HG02943 (cell line): ENCODE results near the gene CAMSAP1.

Source experiments
- ATAC-seq: cut with Tn5 transposase; IDR thresholded peaks from one replicate; pipeline ENCODE4 v1.9.1; 2021; ENCODE audit warnings: mild to moderate bottlenecking, low read depth, moderate library complexity; ENCODE audit not compliant: unreplicated experiment

CAMSAP1 gene

DNA sequence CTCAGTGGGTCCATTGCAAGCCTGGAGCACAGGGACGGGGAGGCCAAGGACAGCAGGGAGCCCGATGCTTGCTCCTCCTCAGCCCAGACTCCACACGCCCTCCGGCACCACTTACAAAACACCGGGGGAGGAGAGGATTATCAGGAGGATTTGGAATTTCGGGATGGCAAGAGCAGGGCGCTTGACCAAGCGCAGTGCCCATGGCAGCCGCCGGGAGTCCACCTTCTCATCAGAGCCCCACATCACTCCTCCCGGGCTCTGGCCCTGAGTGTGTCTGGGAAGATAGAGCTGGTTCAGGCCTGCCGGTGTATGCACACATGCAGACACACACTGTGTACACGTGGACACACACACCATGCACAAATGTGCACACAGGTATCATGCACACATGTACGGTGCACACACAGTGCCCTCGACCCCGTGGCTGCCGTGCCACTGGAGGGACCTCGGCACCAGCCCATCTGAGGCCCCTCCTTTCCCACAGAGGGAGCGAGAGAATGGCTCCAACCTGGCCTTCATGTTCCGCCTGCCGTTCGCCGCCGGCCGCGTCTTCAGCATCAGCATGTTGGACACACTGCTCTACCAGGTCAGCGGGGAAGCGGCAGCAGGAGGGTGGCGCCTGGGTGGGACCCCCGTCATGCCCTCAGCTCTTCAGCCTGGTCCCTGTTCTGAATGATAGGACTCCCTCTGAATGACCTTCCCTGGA is 123.7 kb downstream of the CAMSAP1 start:
- ATAC-seq, result no peak

DNA sequence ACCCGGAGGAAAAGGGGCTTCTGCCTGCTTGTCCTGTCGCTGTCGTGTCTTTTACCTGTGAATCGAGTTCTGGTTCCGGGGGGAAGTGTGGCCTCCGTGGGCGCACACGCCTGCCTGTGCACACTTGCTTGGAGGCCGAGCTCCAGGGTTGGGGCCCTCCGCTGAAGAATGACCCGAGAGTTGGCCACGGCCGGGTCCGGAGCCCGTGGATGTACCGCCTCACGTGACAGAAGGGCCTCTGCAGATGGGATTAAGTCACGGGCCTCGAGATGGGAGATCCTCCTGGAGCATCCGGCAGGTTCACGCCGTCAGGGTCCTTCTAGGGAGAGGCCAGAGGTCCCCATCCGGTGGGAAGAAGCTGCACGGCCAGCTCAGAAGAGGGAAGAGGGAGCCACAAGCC is 124.4 kb downstream of the CAMSAP1 start:
- no peak for ATAC-seq

DNA sequence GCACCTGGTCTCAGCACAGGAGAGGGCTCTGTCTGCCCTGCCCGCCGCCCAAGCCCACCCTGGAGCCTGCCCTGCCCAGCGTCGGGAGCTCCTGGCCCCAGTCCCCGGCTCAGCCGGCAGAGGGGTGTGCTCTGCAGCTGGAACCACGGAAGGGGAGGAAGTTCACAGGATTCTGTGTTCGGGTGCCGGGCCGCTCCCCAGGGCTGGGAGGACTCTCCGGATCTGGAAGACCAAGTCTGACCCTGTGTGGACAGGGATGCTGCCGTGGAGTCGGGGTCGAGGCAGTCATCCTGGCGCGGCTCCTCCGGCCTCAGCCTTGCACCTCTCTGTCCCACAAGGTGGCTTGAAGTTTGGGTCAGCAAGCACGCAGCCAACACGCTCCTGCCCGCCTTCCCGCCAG is 126.7 kb downstream of the CAMSAP1 start:
- ATAC-seq, result no peak

DNA sequence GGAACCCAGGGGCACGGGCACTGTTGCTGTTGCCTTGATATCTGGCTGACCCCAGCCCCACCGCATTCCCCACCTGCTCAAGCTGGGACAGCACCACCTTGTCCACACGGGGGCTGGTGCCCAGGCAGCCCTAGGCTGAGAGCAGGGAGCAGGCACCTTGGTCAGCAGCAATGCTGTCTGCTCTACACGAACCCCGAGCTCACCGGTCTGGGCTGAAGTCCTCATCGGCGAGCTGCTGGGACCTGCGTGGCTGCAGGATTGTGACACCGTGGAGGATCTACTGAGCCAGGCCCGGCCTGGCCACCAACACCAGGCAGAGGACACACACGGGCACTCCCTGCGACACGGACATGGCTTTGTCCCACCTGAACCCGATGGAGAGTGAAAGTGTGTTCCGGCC is 127.3 kb downstream of the CAMSAP1 start:
- ATAC-seq, result no peak

DNA sequence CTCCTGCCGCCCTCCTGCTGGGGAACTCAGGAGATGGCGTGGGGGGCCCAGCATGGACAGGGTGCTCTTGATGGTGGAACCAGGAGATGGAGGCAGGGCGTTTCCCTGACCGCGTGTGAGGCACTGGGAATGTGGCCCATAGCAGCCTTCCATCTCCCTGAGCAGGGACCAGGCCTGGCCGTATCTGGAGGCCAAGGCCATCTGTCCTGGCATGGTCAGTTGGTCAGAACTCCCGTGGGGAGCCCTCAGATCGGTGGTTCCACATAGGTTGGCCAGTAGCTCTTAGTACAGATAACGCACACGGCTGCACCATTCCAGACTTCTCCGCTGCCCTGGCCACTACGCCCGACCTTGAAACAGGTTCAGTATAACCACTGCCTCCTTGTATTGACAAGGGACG is 127.8 kb downstream of the CAMSAP1 start:
- ATAC-seq, result no peak

DNA sequence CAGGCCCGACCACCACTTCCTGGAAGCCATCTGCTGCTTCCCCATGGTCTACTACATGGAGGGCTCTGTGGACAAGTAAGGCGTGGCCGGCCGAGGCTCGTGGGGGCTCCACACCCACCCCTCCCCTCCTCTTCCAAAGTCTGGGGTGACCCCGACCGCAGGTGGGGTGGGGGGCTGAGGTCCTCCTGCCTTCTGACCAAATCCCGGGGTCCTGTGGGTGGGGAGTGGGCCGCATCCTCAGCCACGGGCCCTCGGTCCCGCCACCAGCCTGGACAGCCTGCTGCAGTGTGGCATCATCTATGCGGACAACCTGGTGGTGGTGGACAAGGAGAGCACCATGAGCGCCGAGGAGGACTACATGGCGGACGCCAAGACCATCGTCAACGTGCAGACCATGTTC is 128.9 kb downstream of the CAMSAP1 start:
- no peak for ATAC-seq

DNA sequence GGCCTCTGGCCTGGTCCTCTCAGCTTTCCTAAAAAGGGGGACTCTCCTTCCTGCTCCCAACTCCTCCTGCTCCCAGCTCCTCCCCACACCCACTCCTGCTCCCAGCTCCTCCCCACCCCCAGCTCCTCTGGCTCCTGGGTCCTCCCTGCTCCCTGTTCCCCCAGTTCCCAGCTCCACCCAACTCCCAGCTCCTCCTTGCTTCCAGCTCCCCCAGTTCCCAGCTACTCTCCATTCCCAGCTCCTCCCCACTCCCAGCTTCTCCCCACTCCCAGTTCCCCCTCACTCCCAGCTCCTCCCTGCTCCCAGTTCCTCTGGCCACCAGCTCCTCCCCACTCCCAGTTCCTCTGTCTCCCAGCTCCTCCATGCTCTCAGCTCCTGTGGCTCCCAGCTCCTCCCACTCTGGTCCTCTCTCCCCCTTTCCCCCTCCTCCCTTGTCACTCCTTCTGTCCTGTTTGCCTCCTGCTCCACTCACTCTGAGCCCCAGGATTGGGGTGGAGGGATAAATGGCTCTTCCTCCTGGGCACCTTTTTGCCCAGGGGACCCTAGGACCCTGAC is 129.6 kb downstream of the CAMSAP1 start:
- ATAC-seq, result no peak

DNA sequence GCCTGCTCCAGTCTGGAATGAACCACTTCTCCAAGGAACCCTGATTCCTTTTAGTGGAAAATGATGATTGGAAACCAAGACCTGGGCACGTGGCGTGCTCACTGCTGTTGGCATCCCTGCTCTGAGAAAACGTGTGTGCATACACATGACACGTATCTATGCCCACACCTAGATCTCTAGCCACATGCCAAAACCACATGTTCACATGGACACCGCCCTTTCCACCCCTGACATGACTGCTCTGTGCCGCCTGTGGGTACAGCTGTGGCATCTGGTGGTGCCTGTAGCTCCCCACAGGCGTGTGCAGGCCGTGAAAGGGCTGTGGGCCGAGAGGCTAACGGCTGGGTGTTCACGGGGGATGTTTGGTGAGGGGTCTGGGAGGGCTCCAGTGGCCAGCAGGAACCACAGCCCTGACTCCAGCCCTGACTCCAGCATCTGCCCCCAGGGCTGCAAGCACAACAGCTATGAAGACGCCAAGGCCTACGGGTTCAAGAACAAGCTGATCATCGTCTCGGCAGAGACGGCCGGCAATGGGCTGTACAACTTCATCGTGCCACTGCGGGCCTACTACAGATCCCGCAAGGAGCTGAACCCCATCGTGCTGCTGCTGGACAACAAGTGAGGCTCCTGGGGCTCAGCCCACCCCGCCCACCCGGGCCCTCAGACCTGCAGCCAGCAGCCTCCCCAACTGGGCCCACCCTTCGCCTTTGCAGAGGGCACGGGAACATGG is 130.3 kb downstream of the CAMSAP1 start:
- ATAC-seq, result no peak

DNA sequence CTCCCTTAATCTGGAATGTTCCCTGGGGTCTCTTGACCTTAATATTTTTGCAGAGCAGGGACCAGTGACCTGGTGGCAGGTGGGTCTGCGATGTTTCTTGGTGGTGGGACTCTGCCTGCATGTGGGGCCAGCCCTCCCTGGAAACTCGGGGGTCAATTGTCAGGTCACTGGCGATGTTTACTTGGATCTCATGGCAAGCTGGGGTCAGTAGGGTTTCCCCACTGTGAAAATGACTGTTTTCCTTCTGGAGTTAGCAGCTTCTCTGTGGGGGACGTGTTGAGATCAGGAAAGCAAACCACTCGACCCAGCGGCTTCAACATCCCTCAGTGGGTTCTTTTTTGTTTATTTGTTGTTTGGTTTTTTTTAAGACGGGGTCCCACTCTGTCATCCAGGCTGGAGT is 131.4 kb downstream of the CAMSAP1 start:
- no peak for ATAC-seq

DNA sequence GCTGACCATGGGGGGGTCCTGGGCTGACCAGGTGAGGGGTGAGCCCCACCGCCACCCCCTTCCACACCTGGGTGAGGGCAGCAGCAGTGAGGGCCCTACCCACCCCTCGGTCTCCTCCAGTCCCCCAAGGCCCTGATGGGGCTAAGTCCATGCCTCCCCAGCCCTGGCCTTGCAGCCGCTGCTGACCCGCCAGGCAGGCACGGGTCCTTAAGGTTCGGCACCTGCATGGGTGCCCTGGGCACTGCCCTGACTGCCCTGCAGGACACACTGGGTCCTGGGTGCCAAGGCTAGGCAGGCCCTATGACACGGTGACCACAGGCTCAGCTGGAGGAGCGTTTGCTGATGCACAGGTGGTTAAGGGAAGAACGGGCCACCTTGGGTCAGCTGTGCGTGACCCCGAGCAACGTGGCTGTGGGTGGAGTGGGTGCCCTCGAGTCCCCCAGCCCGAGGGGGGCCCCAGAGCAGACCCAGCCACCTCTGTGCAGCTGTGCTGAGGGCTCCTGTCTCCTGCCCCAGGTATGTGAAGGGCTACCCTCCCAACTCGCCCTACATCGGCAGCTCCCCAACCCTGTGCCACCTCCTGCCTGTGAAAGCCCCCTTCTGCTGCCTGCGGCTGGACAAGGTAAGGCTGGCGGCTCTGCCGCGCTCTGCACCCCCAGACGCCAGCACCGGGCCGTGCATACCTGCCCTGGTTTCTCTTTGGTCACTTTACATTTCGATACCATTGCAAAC is 132.4 kb downstream of the CAMSAP1 start:
- ATAC-seq, result no peak

DNA sequence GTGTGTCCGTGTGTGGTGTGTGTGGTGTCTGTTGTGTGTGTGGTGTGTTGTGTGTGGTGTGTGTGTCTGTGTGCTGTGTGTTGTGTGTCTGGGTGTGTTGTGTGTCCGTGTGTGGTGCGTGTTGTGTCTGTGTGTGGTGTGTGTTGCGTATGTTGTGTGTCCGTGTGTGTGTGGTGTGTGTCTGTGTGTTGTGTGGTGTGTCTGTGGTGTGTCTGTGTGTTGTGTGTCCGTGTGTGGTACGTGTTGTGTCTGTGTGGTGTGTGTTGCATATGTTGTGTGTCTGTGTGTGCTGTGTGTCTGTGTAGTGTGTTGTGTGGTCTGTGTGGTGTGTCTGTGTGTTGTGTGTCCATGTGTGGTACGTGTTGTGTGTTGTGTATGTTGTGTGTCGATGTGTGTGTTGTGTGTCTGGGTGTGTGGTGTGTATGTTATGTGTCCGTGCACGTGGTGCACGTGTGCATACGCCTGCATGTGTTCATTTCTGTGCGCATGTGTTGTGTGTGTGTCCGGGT is 133.1 kb downstream of the CAMSAP1 start:
- ATAC-seq, result no peak

DNA sequence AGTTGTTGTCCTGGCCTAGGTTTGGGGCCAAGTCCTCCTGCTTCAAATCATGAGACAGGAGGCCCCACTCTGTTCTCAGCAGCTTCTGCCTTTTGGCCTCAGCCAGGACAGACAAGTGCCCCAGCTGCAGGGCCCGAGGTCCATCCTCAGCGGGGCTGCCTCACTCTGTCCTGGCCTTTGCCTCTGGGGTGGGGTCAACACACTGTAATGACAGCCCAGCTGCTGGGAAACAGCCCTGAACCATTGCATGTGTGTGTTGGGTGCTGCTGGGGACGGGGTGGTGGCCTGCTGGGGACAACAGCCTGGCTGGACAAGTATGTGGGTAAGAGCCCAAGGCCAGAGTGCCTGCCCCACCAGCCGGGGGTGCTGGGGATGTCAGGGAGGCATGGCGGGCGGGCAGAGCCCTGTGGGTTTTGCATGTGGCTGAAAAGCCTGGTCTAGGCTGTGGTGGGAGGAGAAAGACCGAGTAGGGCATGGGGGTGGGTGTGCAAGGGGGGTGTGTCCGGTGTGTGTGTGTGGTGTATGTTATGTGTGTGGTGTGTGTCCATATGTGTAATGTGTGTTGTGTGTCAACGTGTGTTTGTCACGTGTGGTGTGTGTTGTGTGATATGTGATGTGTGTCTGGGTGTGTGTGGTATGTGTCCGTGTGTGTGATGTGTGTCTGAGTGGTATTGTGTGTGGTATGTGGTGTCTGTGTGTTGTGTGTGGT is 133.7 kb downstream of the CAMSAP1 start:
- ATAC-seq, result no peak

DNA sequence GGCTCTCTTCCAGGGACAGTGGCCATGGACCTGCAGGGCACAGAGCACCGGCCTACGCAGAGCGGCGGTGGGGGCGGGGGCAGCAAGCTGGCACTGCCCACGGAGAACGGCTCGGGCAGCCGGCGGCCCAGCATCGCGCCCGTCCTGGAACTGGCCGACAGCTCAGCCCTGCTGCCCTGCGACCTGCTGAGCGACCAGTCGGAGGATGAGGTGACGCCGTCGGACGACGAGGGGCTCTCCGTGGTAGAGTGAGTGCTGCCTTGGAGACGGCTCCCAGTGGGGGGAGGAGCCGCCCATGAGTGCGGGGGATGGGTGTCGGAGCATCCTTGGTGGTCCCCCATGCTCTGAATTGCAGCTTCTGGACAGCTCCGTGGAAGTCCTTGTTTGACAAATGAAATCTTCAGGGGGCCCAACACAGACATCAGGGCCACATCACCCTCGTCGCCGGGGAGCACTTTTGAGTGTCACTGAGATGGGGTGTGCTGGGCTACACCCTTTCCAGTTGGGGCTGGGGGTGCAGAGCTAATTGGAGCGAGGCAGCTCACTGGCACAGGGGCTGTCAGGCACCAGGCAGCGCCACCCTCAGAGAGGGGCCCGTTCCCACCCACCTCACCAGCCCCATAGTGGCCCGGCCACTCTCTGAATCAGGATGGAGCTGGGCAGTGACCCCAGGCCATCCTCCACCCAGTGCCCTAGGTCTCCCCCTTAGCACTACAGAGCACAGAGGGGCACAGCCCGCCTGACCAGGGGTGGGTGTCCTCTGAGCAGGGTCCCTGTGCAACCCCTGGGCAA is 134.4 kb downstream of the CAMSAP1 start:
- ATAC-seq, result no peak

DNA sequence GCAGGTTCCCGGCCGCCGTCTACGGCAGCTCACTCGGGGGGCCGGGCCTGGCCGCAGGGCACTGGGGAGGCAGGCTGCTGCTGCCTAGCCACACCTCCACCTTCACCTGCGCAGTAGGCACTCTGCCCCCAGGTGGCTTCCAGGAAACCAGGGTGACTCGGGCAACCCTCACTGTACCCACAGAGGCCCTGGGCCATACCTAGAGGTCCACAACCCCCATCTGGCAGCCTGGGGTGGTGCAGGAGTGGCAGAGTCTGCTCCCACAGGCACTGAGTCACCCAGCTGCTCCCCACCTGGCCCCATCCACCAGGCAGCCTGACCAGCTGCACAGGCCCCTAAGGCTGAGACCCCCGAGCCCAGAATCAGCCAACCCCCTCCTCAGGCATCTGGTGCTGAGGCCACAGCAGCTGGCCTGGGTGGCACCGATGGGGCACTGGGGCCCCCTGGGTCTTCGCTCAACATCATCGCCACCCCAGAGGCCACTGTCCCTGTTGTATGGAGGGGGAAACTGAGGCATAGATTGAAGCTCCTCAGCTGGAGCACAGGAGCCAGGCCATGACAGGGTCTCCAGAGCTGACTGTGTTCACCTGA is 135.2 kb downstream of the CAMSAP1 start:
- no peak for ATAC-seq

DNA sequence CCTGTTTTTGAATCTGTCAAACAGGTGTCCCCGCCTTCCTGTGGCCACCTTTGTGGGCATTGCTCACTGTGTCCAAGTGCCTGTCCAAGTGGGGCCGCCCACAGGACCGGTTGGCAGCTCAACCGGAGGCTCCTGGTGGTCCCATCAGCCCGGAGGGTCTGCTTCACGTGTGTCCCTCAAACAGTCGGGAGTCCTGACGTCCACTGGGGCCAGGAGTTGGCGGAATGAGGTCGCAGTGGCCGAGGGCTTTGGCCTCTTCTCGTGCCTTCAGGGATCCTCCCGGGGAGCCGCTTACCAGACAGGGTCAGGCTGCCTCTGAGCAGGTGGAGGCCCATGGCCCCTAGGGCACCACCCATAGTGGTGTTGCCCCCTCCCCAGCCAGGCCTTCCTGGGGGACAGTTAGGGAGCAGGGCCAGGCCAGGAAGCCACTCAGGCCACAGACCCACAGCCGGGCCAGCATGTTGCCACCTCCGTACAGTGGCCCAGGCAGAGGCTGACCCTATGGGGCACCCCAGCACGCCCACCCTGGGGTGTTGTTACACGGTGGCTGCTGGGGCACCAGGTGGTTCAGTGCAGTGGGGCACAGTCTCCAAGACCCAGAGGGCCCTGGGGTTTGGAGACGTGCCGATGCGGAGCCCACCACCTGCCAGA is 135.8 kb downstream of the CAMSAP1 start:
- ATAC-seq, result no peak

DNA sequence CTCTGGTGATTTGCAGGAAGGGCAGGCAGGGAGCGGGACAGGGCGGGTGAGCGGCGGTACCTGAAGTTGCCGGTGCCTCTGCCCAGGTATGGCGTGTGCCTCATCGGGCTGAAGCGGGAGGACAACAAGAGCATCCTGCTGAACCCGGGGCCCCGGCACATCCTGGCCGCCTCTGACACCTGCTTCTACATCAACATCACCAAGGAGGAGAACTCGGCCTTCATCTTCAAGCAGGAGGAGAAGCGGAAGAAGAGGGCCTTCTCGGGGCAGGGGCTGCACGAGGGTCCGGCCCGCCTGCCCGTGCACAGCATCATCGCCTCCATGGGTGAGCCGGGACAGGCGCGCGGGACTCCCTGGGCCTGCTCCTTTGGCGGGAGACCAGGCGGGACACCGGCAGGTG is 136.6 kb downstream of the CAMSAP1 start:
- ATAC-seq, result no peak

DNA sequence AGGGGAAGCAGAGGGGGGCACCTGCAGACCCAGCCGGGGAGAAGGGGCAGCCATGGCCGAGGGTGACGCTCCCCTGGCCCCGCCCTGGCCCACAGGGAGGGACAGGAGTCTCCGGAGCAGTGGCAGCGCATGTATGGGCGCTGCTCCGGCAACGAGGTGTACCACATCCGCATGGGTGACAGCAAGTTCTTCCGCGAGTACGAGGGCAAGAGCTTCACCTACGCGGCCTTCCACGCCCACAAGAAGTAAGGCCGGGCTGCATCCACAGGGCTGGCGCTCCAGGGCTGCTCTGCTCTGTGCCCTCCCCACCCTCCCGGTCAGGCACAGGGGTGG is 137.2 kb downstream of the CAMSAP1 start:
- ATAC-seq, result no peak

DNA sequence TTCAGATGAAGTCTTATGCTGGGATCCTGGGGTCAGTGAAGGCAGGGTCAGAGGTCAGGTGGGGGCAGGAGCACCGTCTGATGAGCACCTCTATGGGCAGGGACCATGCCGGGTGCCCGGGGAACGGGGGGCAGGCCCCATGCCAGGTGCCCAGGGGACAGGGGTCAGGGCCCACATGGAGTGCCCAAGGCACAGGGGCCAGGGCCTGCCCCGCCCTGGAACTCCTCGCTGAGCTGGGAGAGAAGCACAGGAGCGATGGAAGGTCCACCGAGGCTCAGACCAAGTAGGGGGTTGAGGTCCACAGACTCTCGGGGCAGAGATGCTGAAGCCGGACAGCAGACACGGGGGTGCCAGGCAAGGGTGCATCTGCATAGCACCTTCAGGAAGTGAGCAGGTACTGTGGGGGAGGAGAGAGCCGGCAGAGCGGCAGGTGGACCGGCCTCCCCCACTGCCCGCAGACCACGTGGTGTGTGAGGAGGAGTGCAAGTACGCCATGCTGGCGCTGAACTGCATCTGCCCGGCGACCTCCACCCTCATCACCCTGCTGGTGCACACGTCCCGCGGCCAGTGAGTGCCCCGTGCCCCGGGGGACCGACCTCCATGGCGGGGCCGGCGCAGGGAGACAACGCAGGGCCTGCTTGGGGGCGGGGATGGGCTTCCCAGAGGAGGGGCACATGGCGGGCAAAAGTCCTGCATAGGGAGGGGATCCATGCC is 137.7 kb downstream of the CAMSAP1 start:
- no peak for ATAC-seq
